PC-3 (cell line): ENCODE results near the gene TTLL7. TPM values are rescaled to one million over a fixed set of nuclear protein-coding genes. Genes with fewer than 3 reads are reported as not detected.

ENCODE experiments used
- ATAC-seq: fragments of 200-7000 bp; cut with Tn5 transposase; 2 replicates; pipeline ENCODE4 v1.9.1; 2020; ENCODE audit warnings: mild to moderate bottlenecking, moderate library complexity
- BruUV-seq: library from RNA; stranded (reverse); fragments of 400-500 nt; replicated peaks from 2 replicates; lab custom pipeline; 2021; lab: Mats Ljungman, UMichigan
- CTCF ChIA-PET: fragments of 300-600 bp; sonication (Branson Sonifier 250); formaldehyde crosslinking; loops from one replicate; lab custom pipeline; 2022; ENCODE audit warnings: antibody characterized with exemption; lab: Charles Lee
- POLR2A ChIA-PET: fragments of 300-600 bp; sonication (Branson Sonifier 250); formaldehyde crosslinking; loops from one replicate; lab custom pipeline; 2022; ENCODE audit warnings: antibody characterized with exemption; ENCODE audit not compliant: unreplicated experiment; lab: Charles Lee
- DNase-seq: peaks from one replicate; pipeline ENCODE4 v3.0.0-alpha.2; 2015
- H2AFZ ChIP-seq: fragments of 300-600 bp; sonication (generic); 2 replicates; pipeline ENCODE4 v1.6.0; 2016; ENCODE audit warnings: antibody characterized with exemption, low read length
- H3F3A ChIP-seq: fragments of 300-600 bp; sonication (generic); one replicate; pipeline ENCODE4 v1.6.0; 2017; ENCODE audit warnings: antibody characterized with exemption, low read length, control low read depth, mild to moderate bottlenecking; ENCODE audit not compliant: unreplicated experiment
- H3K27ac ChIP-seq: fragments of 300-600 bp; sonication (generic); 2 replicates; pipeline ENCODE4 v1.5.1; 2016; ENCODE audit warnings: mild to moderate bottlenecking, low read length
- H3K27me3 ChIP-seq: fragments of 300-600 bp; sonication (generic); 2 replicates; pipeline ENCODE4 v1.6.1; 2016; ENCODE audit warnings: low read length, mixed read lengths
- H3K36me3 ChIP-seq: fragments of 300-600 bp; sonication (generic); 2 replicates; pipeline ENCODE4 v1.6.1; 2016; ENCODE audit warnings: low read depth, mixed run types, low read length, mixed read lengths
- H3K4me1 ChIP-seq: fragments of 300-600 bp; sonication (generic); 2 replicates; pipeline ENCODE4 v1.5.1; 2016; ENCODE audit warnings: low read length; ENCODE audit not compliant: insufficient read depth
- H3K4me2 ChIP-seq: fragments of 300-600 bp; sonication (generic); 2 replicates; pipeline ENCODE4 v1.6.0; 2016; ENCODE audit warnings: low read length
- H3K4me3 ChIP-seq: fragments of 300-600 bp; sonication (generic); 2 replicates; pipeline ENCODE4 v1.5.1; 2016; ENCODE audit warnings: mild to moderate bottlenecking, low read length, mixed read lengths
- H3K79me2 ChIP-seq: fragments of 300-600 bp; sonication (generic); 2 replicates; pipeline ENCODE4 v1.6.1; 2017; ENCODE audit warnings: low read length, mixed read lengths
- H3K9ac ChIP-seq: fragments of 300-600 bp; sonication (generic); 2 replicates; pipeline ENCODE4 v1.6.0; 2016; ENCODE audit warnings: mild to moderate bottlenecking, low read length
- H3K9me2 ChIP-seq: fragments of 300-600 bp; sonication (generic); replicated peaks from 2 replicates; pipeline ENCODE4 v1.6.1; 2016; ENCODE audit warnings: mixed run types, low read length, mixed read lengths
- H3K9me3 ChIP-seq: fragments of 300-600 bp; sonication (generic); 2 replicates; pipeline ENCODE4 v1.6.1; 2016; ENCODE audit warnings: low read length, mixed read lengths
- H4K20me1 ChIP-seq: fragments of 300-600 bp; sonication (generic); 2 replicates; pipeline ENCODE4 v1.6.1; 2016; ENCODE audit warnings: low read length, mixed read lengths
- EZH2 ChIP-seq: fragments of 300-600 bp; sonication (generic); IDR thresholded peaks from one replicate; pipeline ENCODE4 v1.6.1; 2017; ENCODE audit warnings: antibody characterized with exemption, mild to moderate bottlenecking, low read length; ENCODE audit not compliant: unreplicated experiment
- EZH2phosphoT487 ChIP-seq: fragments of 300-600 bp; sonication (generic); IDR thresholded peaks from 2 replicates; pipeline ENCODE4 v1.6.1; 2018; ENCODE audit warnings: mild to moderate bottlenecking, antibody characterized with exemption, low read length, borderline replicate concordance
- intact Hi-C: fragments of 100-400 bp; cut with micrococcal nuclease; formaldehyde crosslinking; loops from 2 replicates; pipeline ENCODE4 v1.9.0; 2023
- total RNA-seq: library from RNA; depleted of rRNA; stranded (reverse); fragments of >200 nt; gene quantifications from 2 replicates; pipeline ENCODE4 v1.2.3, GENCODE V29; 2014
- TF ChIP-seq, protein P1 (sequence below): fragments of 300-600 bp; sonication (generic); conservative IDR thresholded peaks from 2 replicates; pipeline ENCODE4 v1.5.1; 2017; ENCODE audit warnings: antibody characterized with exemption, low read depth, mild to moderate bottlenecking, low read length

TTLL7 gene
- total RNA-seq, 1 experiment from 2014 or later = 3.8 TPM

DNA sequence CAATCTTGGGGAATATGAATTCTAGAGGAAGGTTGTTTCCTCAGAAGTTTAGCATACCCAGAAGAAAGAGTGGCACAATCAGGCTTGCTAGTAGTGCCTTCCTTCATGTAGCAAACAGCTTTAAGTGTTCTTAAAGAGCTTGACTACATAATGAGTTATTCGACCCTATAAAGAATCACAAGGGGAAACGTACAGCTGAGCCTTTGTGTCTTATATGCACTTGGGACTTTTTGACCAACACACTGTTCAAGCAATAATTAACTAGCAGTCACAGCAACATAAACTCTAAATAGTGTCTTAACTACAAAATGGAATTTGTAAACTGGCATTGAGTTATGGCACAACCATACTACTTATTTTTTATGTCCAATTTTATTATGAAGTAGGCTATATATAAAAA is 86.1 kb downstream of the TTLL7 start:
- TF ChIP-seq, protein P1, sequence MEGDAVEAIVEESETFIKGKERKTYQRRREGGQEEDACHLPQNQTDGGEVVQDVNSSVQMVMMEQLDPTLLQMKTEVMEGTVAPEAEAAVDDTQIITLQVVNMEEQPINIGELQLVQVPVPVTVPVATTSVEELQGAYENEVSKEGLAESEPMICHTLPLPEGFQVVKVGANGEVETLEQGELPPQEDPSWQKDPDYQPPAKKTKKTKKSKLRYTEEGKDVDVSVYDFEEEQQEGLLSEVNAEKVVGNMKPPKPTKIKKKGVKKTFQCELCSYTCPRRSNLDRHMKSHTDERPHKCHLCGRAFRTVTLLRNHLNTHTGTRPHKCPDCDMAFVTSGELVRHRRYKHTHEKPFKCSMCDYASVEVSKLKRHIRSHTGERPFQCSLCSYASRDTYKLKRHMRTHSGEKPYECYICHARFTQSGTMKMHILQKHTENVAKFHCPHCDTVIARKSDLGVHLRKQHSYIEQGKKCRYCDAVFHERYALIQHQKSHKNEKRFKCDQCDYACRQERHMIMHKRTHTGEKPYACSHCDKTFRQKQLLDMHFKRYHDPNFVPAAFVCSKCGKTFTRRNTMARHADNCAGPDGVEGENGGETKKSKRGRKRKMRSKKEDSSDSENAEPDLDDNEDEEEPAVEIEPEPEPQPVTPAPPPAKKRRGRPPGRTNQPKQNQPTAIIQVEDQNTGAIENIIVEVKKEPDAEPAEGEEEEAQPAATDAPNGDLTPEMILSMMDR = no peak
- TF ChIP-seq EZH2 = no peak
- TF ChIP-seq EZH2phosphoT487 = no peak
- Histone ChIP-seq H3K9me2 (no peaks in the 10 kb centered on the region), H3F3A (no peaks in the 10 kb centered on the region), H3K4me3 (no peak overlapping the region), H3K4me2 (no peak overlapping the region), H3K9me3 (no peaks in the 10 kb centered on the region), H3K27ac (no peak overlapping the region), H3K36me3 (no peaks in the 10 kb centered on the region), H3K9ac (no peak overlapping the region), H3K27me3 (no peaks in the 10 kb centered on the region), H3K4me1 (no peaks in the 10 kb centered on the region), H4K20me1 (no peaks in the 10 kb centered on the region), H2AFZ (no peak overlapping the region), H3K79me2 (no peaks in the 10 kb centered on the region)
- intact Hi-C loops = no loop called here
- ATAC-seq = no peak
- DNase-seq = no peak
- CTCF ChIA-PET = no interaction called here
- no TSS peak for BruUV-seq
- POLR2A ChIA-PET = no interaction called here

DNA sequence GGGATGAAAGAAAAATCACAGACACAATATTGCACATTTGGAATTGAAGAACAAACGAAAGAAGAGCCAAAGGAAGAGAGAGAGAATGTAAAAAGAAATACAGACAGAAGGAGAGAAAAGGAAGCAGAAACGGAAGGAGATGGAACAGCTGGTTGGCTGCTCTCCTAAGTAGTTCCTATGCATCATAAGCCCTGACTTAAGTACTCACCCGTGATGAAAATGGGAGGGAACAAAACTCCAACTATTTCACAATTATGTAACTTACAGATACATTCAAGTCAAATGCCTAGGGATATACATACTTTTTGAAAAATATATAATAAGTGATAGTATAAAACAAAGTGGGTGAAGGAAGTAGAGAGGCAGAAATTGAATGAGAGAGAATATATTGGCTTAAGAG is 88.5 kb downstream of the TTLL7 start:
- POLR2A ChIA-PET = no interaction called here
- Histone ChIP-seq H3K27ac (no peak overlapping the region), H3K4me2 (no peak overlapping the region), H4K20me1 (no peaks in the 10 kb centered on the region), H3K79me2 (no peaks in the 10 kb centered on the region), H3K4me3 (no peak overlapping the region), H3K9ac (no peak overlapping the region), H3K36me3 (no peaks in the 10 kb centered on the region), H3K9me2 (no peaks in the 10 kb centered on the region), H3K27me3 (no peaks in the 10 kb centered on the region), H3K9me3 (no peaks in the 10 kb centered on the region), H3K4me1 (no peaks in the 10 kb centered on the region), H2AFZ (no peak overlapping the region), H3F3A (no peaks in the 10 kb centered on the region)
- intact Hi-C loops = no loop called here
- no peak for DNase-seq
- CTCF ChIA-PET = no interaction called here
- ATAC-seq = no peak
- no peak for TF ChIP-seq EZH2
- TF ChIP-seq, protein P1 = no peak
- no peak for TF ChIP-seq EZH2phosphoT487
- BruUV-seq = no TSS peak

DNA sequence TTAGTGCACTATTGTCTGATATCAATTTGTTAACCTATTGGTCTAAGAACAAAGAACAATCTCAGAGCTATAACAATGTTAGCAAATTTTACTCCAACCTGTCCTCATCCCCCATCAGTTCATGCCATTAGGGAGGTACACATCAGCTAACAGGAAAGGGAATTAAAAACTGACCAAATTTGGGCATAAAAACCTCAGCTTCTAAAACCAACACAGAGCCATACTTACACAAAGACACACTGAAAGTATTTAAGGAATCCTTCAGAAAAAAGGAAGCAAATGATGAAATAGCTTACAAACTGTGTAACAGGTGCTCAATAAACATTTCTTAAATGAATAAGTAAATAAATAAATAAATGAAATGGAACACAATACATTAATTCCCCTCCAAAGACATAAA is 89.2 kb downstream of the TTLL7 start:
- intact Hi-C loops = loop anchor here (10.0 kb wide), 2 partner anchors 525 to 865 kb away; no protein-coding TSS in a partner anchor
- ATAC-seq = no peak
- no peak overlapping the region for H2AFZ ChIP-seq
- TF ChIP-seq EZH2 = no peak
- H3K4me1 ChIP-seq = no peaks in the 10 kb centered on the region
- H3F3A ChIP-seq = no peaks in the 10 kb centered on the region
- no peak overlapping the region for H3K9ac ChIP-seq
- H3K36me3 ChIP-seq = no peaks in the 10 kb centered on the region
- ChIA-PET POLR2A (no interaction called here), CTCF (no interaction called here)
- H3K4me3 ChIP-seq = no peak overlapping the region
- no peak overlapping the region for H3K4me2 ChIP-seq
- H4K20me1 ChIP-seq = no peaks in the 10 kb centered on the region
- no TSS peak for BruUV-seq
- no peak overlapping the region for H3K27ac ChIP-seq
- no peaks in the 10 kb centered on the region for H3K79me2 ChIP-seq
- H3K9me3 ChIP-seq = no peaks in the 10 kb centered on the region
- no peaks in the 10 kb centered on the region for H3K27me3 ChIP-seq
- H3K9me2 ChIP-seq = no peaks in the 10 kb centered on the region
- DNase-seq = no peak
